Neutrophil (primary cell): ENCODE data around the gene CAMK2B.

Experiments
- H3K27ac ChIP-seq: fragments of 200-600 bp; sonication (generic); 2 replicates; pipeline ENCODE4 v1.5.1; 2016; ENCODE audit warnings: mild to moderate bottlenecking, moderate library complexity
- H3K27me3 ChIP-seq: fragments of 200-600 bp; sonication (generic); 2 replicates; pipeline ENCODE4 v1.6.0; 2016; ENCODE audit warnings: mild to moderate bottlenecking
- H3K36me3 ChIP-seq: fragments of 200-600 bp; sonication (generic); 2 replicates; pipeline ENCODE4 v1.5.1; 2017
- H3K4me1 ChIP-seq, 2 experiments: fragments of 200-600 bp in 1 of 2; sonication (generic) in 1 of 2; 1 replicate in 1 of 2; 2 replicates in 1 of 2; pipeline versions ENCODE4 v1.5.1 to v1.6.1; 2013 to 2016; ENCODE audit warnings: low read depth in 1 of 2, low read length in 1 of 2, mild to moderate bottlenecking in 1 of 2, moderate library complexity in 1 of 2; ENCODE audit not compliant: control insufficient read depth in 1 of 2, insufficient read depth in 1 of 2
- H3K4me3 ChIP-seq, 2 experiments: fragments of 200-600 bp in 1 of 2; sonication (generic) in 1 of 2; 1 replicate in 1 of 2; 2 replicates in 1 of 2; pipeline ENCODE4 v1.5.1; 2013 to 2016; ENCODE audit warnings: low read depth in 1 of 2, low read length in 1 of 2, mild to moderate bottlenecking in 1 of 2, moderate library complexity in 1 of 2
- H3K9me3 ChIP-seq: fragments of 200-600 bp; sonication (generic); 2 replicates; pipeline ENCODE4 v1.5.1; 2016
- TF ChIP-seq, protein P1 (sequence below): fragments of 200-600 bp; sonication (generic); IDR thresholded peaks from 2 replicates; pipeline ENCODE4 v1.5.1; 2016; ENCODE audit warnings: antibody characterized with exemption

The CAMK2B gene

DNA sequence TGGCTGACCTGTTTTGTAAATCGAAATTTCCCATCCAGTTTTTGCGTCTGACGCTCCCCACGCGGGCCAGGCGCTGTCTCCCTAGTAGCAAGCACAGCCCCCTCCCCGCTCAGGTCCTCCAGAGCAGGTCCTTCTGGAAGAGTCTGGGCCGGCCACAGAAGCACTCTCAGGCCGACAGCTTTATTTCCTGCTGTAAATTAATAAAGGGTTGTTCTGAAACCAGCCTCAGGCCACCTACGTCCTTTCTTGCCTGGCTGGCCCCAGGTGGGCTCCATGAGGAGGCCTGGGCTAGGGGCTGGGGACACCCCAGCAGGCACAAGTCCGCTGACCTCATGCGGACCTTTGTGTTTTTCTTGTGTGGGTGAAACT lies 35.2 kb downstream of the CAMK2B start:
- H3K4me3 ChIP-seq, result no peak overlapping the region
- no peaks in the 10 kb centered on the region for H3K36me3 ChIP-seq
- no peak overlapping the region for H3K27ac ChIP-seq
- no peaks in the 10 kb centered on the region for H3K4me1 ChIP-seq
- peaks cover 38% of the 10 kb centered on the region for H3K27me3 ChIP-seq
- TF ChIP-seq, protein P1, sequence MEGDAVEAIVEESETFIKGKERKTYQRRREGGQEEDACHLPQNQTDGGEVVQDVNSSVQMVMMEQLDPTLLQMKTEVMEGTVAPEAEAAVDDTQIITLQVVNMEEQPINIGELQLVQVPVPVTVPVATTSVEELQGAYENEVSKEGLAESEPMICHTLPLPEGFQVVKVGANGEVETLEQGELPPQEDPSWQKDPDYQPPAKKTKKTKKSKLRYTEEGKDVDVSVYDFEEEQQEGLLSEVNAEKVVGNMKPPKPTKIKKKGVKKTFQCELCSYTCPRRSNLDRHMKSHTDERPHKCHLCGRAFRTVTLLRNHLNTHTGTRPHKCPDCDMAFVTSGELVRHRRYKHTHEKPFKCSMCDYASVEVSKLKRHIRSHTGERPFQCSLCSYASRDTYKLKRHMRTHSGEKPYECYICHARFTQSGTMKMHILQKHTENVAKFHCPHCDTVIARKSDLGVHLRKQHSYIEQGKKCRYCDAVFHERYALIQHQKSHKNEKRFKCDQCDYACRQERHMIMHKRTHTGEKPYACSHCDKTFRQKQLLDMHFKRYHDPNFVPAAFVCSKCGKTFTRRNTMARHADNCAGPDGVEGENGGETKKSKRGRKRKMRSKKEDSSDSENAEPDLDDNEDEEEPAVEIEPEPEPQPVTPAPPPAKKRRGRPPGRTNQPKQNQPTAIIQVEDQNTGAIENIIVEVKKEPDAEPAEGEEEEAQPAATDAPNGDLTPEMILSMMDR, result no peak
- no peaks in the 10 kb centered on the region for H3K9me3 ChIP-seq

DNA sequence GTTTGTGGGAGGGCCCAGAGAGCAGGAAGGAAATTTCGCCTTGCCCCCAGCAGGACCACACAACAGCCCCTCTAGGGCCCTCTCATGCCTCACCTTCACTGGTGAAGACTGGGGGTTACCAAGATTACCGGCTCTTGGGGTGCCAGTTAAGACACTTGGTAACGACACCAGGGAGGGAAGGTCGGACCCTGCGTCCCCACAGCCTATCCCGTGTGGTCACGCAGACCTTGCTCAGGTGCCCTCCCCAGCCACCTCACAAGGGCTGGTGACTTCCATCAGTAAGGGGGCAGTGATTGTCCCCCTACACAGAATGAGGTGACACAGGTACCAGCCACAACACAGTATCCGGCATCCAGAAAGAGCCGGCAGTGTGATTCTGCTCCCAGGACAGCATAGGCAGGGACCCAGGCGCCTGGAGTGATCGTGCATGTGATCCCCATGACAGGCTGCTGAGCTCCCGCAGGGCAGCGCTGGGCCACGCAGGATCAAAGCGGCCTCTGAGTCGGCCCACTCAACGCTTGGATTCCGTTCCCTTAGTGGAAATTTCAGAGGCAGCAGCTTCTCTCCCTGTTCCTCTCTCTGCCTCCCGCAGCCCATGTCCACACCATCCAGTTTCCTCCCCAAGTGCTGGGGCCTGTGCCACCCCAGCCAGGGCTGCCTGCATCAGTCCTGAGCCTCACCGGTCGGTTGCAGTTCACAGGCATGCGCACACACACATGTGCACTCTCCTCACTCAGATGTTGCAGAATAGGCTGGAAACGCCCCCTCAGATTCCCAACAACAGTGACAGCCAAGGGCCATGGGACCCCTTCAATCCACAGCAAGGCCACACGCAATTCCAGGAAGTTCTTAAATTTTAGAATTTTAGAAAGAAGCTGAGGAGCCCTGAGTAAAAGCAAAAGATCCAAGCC lies 35.8 kb downstream of the CAMK2B start:
- TF ChIP-seq, protein P1, result no peak
- Histone ChIP-seq H3K27ac (no peak overlapping the region), H3K4me3 (no peak overlapping the region), H3K36me3 (no peaks in the 10 kb centered on the region), H3K9me3 (no peaks in the 10 kb centered on the region), H3K27me3 (peaks cover 36% of the 10 kb centered on the region), H3K4me1 (no peaks in the 10 kb centered on the region)

DNA sequence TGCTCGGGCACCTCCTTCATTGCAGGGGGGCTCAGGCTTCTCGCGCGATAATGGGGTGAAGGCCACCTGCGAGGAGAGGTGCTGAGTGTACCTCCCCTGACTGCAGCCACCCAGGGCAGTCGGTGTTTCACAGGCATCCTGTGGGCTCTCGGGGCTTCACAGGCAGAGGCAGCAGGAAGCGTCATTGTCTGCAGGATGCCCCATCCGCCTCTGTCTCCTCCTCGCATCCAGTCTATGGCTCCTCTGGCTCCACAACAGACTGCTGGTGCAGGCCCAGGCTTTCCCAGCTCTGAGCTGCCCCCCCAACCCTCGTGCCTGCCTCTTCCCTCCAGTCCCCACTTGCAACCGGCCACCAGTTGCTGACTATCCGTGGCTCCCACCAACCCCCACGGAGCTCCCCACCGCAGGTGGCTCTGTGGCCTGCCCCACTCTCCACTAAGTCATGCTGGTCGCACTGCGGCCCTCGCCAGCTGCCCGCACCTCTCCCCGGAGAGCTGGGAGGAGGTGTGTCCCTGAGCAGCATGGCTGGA lies 36.5 kb downstream of the CAMK2B start:
- H3K4me1 ChIP-seq, result no peaks in the 10 kb centered on the region
- H3K4me3 ChIP-seq, result no peak overlapping the region
- TF ChIP-seq, protein P1, result no peak
- H3K36me3 ChIP-seq, result no peaks in the 10 kb centered on the region
- peaks cover 29% of the 10 kb centered on the region for H3K27me3 ChIP-seq
- H3K27ac ChIP-seq, result no peak overlapping the region
- no peaks in the 10 kb centered on the region for H3K9me3 ChIP-seq

DNA sequence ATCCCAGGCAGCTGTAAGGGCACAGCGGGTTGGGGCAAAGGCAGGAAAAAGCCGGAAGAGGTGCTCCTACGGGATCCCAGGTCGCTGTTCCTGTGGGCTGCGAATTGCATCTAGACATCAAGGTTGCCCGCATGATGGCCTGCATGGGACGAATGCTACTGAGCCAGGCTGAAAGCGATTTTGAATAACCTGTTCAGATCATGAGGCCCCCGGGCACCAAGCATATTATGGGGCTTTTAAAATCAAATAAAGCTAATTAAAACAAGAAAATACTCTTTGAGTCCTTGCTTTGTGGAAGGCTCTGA lies 37.1 kb downstream of the CAMK2B start:
- Histone ChIP-seq H3K4me3 (no peak overlapping the region), H3K27ac (no peak overlapping the region), H3K9me3 (no peaks in the 10 kb centered on the region), H3K36me3 (no peaks in the 10 kb centered on the region), H3K4me1 (no peaks in the 10 kb centered on the region), H3K27me3 (peaks cover 23% of the 10 kb centered on the region)
- TF ChIP-seq, protein P1, result no peak

DNA sequence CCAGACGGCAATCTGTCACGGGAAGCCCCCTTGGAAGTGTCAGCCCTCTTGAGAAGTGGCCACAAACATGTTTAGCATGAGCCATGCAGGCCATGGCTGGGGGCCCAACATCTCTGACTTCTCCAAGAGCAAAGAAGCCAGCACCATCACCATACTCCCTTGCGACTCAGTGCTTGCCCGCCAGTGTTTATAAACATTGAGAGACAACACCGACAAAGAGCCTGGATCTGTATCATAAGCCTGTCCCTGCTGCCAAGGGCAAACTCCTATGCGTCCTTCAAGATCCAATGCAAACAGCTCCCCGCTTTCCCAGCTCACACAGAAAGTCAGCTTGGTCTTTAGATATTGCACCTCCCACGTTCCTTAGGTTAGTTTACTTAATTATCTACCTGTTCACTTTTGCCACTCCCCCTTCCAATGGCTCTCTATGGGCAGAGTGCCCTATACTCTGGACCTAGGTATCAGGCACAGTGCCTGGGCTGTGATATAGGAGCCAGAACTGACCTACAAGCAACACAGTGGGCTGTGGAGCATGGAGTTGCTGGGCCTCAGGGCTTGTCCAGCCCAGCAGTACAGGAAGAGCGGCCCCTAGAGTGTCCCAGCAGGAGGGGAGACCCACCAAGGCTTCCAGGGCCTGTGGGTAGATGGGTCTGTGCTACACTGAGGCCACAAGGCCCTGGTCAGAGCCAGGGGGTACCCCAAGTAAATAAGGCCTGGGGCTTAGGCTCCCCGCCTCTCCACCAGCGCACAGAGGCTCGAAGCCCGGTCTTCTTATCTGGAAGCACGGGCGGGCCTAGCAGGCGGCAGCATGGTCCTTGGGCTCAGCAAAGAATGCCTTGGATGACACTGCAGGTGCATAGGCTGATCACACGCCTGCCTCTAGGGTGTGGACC lies 37.7 kb downstream of the CAMK2B start:
- no peak overlapping the region for H3K27ac ChIP-seq
- H3K27me3 ChIP-seq, result peaks cover 17% of the 10 kb centered on the region
- TF ChIP-seq, protein P1, result no peak
- H3K4me1 ChIP-seq, result no peaks in the 10 kb centered on the region
- no peak overlapping the region for H3K4me3 ChIP-seq
- H3K36me3 ChIP-seq, result no peaks in the 10 kb centered on the region
- no peaks in the 10 kb centered on the region for H3K9me3 ChIP-seq
